GM21423 (cell line): ENCODE data around the gene MFSD8.
"Not testable (repeated sequence)": the region's sequence is repeated elsewhere in the genome, so short reads cannot be mapped to it uniquely, and the experiment has no call there.

ENCODE experiments used
- ATAC-seq: cut with Tn5 transposase; IDR thresholded peaks from one replicate; pipeline ENCODE4 v1.9.1; 2021; ENCODE audit warnings: mild to moderate bottlenecking, moderate library complexity; ENCODE audit not compliant: unreplicated experiment

The MFSD8 gene

GRCh38 chr4:127965062-127965802 is at the start of gene MFSD8, which contains the start of gene ABHD18:
MFSD8 (minus strand) TSS chr4:127965173; CDS start chr4:127965133, 40 bp downstream.
ABHD18 (plus strand) TSS chr4:127965406; CDS start chr4:127982956, 17,550 bp downstream.
- ATAC-seq = peak; percentile 96

GRCh38 chr4:128009428-128009827 is 44.5 kb upstream of the MFSD8 start:
- no peak for ATAC-seq

- no peak for ATAC-seq
Observed at GRCh38 chr4:128006592-128006991, 41.6 kb upstream of the MFSD8 start.

- ATAC-seq = peak; percentile 95
Observed at GRCh38 chr4:127997534-127998388, 32.8 kb upstream of the MFSD8 start.

DNA sequence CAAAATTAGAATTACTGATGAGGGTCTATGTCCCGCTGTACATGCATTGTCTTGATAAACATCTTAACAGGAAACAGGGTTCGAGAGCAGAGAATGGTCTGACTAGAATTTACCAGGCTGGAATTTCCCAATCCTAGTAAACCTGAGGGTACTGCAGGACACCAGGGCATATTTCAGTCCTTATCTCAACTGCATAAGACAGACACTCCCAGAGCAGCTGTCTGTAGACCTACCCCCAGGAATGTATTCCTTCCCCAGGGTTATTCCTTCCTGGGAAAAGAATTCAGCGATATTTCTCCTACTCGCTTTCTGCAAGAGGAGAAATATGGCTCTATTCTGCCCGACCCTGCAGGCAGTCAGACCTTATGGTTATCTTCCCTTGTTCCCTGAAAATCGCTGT is 31.5 kb upstream of the MFSD8 start:
- not testable (repeated sequence) for ATAC-seq

GRCh38 chr4:127995776-127996175 is 30.8 kb upstream of the MFSD8 start:
- no peak for ATAC-seq

GRCh38 chr4:127993151-127993550 is 28.2 kb upstream of the MFSD8 start:
- no peak for ATAC-seq

GRCh38 chr4:127988638-127989037 is 23.7 kb upstream of the MFSD8 start:
- no peak for ATAC-seq

DNA sequence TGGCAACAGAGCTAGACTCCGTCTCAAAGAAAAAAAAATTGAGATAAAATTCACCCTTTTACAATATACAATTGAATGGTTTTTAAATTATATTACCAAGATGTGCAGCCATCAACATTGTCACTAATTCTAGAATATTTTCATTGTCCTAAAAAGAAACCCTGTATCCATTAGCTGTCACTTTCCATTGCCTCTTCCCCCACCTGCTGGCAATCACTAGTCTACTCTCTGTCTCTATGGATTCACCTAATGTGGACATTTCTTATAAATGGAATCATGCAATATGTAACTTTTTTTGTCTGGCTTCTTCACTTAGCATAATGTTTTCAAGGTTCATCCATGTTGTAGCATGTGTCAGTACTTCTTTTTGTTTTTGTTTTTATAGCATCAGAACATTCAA is 21.0 kb upstream of the MFSD8 start:
- ATAC-seq = no peak

DNA sequence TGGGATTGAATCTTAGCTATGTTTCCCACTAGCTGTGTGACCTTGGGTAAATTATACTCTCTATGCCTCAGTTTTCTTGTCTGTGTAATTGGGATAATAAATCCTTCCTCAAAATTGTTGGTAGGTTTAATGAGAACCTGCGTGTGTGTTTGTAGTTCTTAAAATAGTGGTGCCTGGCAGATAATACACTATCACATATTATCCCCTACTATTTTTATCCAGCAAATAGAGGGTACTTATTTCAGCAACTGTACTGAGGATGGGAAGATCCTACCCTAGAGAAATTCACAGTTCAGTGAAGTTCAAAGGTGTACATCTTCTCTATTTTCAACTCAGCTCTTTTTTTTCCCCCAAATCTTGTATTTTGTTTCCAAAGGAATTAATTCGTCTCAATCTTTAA is 17.5 kb upstream of the MFSD8 start:
- no peak for ATAC-seq

GRCh38 chr4:127978930-127979329 is 14.0 kb upstream of the MFSD8 start:
- ATAC-seq = no peak

GRCh38 chr4:127975121-127975770 is 10.3 kb upstream of the MFSD8 start:
- ATAC-seq = no peak

DNA sequence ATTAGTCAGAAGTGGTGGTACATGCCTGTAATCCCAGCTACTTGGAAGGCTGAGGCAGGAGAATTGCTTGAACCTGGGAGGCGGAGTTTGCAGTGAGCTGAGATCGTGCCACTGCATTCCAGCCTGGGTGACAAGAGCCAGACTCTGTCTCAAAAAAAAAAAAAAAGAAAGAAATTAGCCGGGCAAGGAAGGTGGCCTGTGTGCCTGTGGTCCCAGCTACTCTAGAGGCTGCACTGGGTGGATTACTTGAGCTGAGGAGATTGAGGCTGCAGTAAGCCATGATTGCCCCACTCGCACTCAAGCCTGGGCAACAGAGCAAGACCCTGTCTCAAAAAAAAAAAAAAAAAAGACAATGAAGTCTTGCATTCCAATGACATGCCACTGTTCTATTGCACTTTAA is 6.0 kb upstream of the MFSD8 start:
- ATAC-seq = not testable (repeated sequence)

GRCh38 chr4:127968586-127968985 is 3.6 kb upstream of the MFSD8 start:
- ATAC-seq = no peak

DNA sequence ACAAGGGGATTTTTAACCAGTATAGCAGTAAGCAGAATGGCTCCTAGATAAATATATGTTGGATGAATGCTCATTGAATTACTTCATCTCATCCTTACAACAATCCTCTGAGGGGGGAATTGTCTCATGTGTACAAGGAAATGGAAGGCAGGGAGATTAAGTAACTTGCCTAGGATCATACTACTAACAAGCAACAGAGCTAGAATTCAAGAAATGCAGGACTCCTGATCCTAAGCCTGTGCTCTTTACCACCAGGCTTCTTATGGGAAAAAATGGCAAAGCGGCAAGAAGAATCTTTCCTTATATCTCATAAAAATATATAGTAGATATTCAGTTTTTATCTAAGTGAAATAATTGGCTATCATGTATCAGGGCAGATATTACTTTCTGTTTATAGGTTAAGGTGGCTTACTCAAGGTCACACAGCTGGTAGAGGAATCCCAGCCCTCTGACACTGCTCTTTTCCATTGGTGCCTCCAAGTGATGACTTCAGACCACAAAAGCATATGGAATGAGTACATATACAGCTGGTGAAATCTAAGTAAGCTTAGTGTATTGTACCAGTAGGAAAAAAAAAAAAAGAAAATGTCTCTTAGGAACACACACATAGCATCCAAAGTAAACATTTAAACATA is 2.3 kb upstream of the MFSD8 start:
- ATAC-seq = no peak

GRCh38 chr4:127965803-127966175 is 816 bp upstream of the MFSD8 start:
- ATAC-seq = peak; percentile 27

DNA sequence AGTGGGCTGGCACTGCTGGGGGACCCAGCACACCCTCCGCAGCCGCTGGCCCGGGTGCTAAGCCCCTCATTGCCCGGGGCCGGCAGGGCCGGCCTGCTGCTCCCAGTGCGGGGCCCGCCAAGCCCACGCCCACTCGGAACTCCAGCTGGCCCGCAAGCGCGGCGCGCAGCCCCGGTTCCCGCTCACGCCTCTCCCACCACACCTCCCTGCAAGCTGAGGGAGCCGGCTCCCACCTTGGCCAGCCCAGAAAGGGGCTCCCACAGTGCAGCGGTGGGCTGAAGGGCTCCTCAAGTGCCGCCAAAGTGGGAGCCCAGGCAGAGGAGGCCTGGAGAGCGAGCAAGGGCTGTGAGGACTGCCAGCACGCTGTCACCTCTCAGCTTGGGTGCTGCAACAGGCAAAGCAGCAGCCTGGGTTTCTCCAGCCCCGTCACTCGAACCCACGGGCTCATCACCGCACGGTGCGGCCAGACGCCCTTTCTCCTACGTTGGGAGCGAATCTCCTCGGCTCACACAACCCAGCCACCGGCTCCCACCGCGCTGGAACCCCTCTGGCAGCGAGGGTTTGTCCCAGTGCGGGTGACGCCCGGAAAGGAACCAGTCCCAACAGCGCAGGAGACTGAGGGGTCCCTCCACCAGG is 429 bp downstream of the MFSD8 start:
- ATAC-seq = peak; percentile 14

DNA sequence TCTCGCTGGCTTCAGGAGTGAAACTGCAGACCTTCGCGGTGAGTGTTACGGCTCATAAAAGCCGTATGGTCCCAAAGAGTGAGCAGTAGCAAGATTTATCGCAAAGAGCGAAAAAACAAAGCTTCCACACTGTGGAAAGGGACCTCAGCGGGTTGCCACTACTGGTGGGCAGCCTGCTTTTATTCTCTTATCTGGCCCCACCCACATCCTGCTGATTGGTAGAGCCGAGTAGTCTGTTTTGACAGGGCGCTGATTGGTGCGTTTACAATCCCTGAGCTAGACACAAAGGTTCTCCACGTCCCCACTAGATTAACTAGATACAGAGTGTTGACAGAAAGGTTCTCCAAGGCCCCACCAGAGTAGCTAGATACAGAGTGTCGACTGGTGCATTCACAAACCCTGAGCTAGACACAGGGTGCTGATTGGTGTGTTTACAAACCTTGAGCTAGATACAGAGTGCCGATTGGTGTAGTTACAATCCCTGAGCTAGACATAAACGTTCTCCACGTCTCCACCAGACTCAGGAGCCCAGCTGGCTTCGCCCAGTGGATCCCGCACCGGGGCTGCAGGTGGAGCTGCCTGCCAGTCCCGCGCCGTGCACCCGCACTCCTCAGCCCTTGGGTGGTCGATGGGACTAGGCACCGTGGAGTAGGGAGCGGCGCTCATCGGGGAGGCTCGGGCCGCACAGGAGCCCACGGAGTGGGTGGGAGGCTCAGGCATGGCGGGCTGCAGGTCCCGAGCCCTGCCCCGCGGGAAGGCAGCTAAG is 1.2 kb downstream of the MFSD8 start:
- ATAC-seq = not testable (repeated sequence)

DNA sequence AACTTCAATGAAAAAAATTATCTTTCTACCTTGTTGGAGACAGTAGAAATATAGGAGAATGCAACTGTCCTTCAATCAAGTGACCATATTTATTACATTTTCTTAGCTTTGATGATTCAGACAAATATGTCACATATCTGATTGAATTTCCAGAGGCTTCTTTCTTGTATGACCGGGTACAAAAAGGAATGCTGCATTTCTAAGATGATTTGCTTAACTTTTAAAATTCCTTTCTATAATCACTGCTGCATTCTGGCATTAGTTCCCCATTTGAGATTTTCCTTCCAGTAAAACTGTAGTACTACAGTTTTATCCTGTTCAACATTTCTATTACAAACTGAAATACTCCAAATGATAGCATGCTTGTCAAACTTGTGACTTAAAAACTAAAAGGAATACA is 5.2 kb downstream of the MFSD8 start:
- no peak for ATAC-seq

DNA sequence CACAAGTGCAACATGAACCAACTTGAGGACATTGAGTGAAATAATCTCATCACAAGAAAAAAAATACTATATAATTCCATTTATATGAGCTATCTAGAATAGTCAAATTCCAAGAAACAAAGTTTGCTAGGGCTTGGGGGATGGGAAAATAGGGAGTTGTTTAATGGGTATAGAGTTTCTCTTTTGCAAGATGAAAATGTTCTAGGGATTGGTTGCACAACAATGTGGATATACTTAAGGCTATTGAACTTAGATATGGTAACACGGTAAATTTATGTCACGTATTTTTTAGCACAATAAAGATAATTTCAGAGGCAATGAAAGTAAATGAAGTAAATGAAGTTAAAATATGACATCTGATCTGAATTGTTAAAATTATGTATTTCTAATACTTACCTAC is 7.9 kb downstream of the MFSD8 start:
- no peak for ATAC-seq
